Adipocyte (in vitro differentiated cells): Measurements from ENCODE around the gene POU5F1.

ENCODE experiments used
- DNase-seq: peaks from one replicate; pipeline ENCODE4 v3.0.0-alpha.2; 2015; ENCODE audit warnings: low read depth
- H3K27me3 ChIP-seq: replicated peaks from 2 replicates; pipeline ENCODE4 v1.7.0; 2013; ENCODE audit warnings: mild to moderate bottlenecking, low read length, moderate library complexity; ENCODE audit not compliant: control insufficient read depth, insufficient read depth
- H3K36me3 ChIP-seq: 2 replicates; pipeline ENCODE4 v1.7.0; 2013; ENCODE audit warnings: low read length, mild to moderate bottlenecking, moderate library complexity; ENCODE audit not compliant: control insufficient read depth, insufficient read depth, severe bottlenecking
- H3K4me1 ChIP-seq: 2 replicates; pipeline ENCODE4 v1.7.0; 2013; ENCODE audit warnings: mild to moderate bottlenecking, low read length, moderate library complexity; ENCODE audit not compliant: control insufficient read depth, insufficient read depth
- H3K4me3 ChIP-seq: 2 replicates; pipeline ENCODE4 v1.7.0; 2013; ENCODE audit warnings: mild to moderate bottlenecking, low read length, moderate library complexity
- H3K9ac ChIP-seq: 2 replicates; pipeline ENCODE4 v1.7.0; 2013; ENCODE audit warnings: mild to moderate bottlenecking, low read length, moderate library complexity
- H3K9me3 ChIP-seq: 2 replicates; pipeline ENCODE4 v1.7.0; 2013; ENCODE audit warnings: mild to moderate bottlenecking, low read length, moderate library complexity; ENCODE audit not compliant: control insufficient read depth

POU5F1 gene

GRCh38 chr6:31163922-31164321 lies 6.6 kb downstream of the POU5F1 start:
- Histone ChIP-seq H3K27me3 (no peaks in the 10 kb centered on the region), H3K4me3 (no peak overlapping the region), H3K9me3 (no peaks in the 10 kb centered on the region), H3K4me1 (peaks cover 3% of the 10 kb centered on the region), H3K36me3 (no peaks in the 10 kb centered on the region), H3K9ac (no peak overlapping the region)
- no peak for DNase-seq

GRCh38 chr6:31162463-31163165 lies 7.9 kb downstream of the POU5F1 start:
- H3K4me3 ChIP-seq = no peak overlapping the region
- H3K27me3 ChIP-seq = no peaks in the 10 kb centered on the region
- no peak overlapping the region for H3K9ac ChIP-seq
- peaks cover 6% of the 10 kb centered on the region for H3K4me1 ChIP-seq
- DNase-seq = no peak
- no peaks in the 10 kb centered on the region for H3K36me3 ChIP-seq
- no peaks in the 10 kb centered on the region for H3K9me3 ChIP-seq

GRCh38 chr6:31161216-31162126 lies 9.0 kb downstream of the POU5F1 start:
- no peaks in the 10 kb centered on the region for H3K27me3 ChIP-seq
- no peak for DNase-seq

GRCh38 chr6:31158863-31159855 lies 11.3 kb downstream of the POU5F1 start:
- H3K4me1 ChIP-seq = peaks cover 12% of the 10 kb centered on the region
- peak; percentile 20 for DNase-seq
- H3K36me3 ChIP-seq = no peaks in the 10 kb centered on the region
- no peaks in the 10 kb centered on the region for H3K27me3 ChIP-seq
- no peaks in the 10 kb centered on the region for H3K9me3 ChIP-seq
- H3K9ac ChIP-seq = peak overlapping the region; percentile 80
- H3K4me3 ChIP-seq = peak overlapping the region; percentile 89

More at GRCh38 chr6:31161216-31162126, 9.0 kb downstream of the POU5F1 start:
- H3K36me3 ChIP-seq = no peaks in the 10 kb centered on the region
- no peak overlapping the region for H3K4me3 ChIP-seq
- no peaks in the 10 kb centered on the region for H3K9me3 ChIP-seq
- H3K4me1 ChIP-seq = peaks cover 12% of the 10 kb centered on the region
- no peak overlapping the region for H3K9ac ChIP-seq

GRCh38 chr6:31158140-31158862 lies 12.2 kb downstream of the POU5F1 start, which contains the start of gene TCF19:
Gene TCF19 (plus strand): TSS chr6:31158589. CDS start chr6:31159470, 881 bp downstream.
- Histone ChIP-seq H3K27me3 (no peaks in the 10 kb centered on the region), H3K4me3 (peak within 1 kb of the TSS; percentile 89), H3K9ac (peak within 1 kb of the TSS; percentile 89), H3K9me3 (no peaks in the 10 kb centered on the region), H3K4me1 (peaks cover 12% of the 10 kb centered on the region), H3K36me3 (no peaks in the 10 kb centered on the region)
- DNase-seq = peak; percentile 100

- H3K4me1 ChIP-seq = peaks cover 12% of the 10 kb centered on the region
- H3K27me3 ChIP-seq = no peaks in the 10 kb centered on the region
- no peaks in the 10 kb centered on the region for H3K9me3 ChIP-seq
- DNase-seq = peak; percentile 25
- peak within 1 kb of the TSS; percentile 89 for H3K9ac ChIP-seq
- H3K4me3 ChIP-seq = peak within 1 kb of the TSS; percentile 89
- no peaks in the 10 kb centered on the region for H3K36me3 ChIP-seq
Measured at GRCh38 chr6:31157513-31158139, 12.9 kb downstream of the POU5F1 start, which contains the start of gene CCHCR1. Gene CCHCR1 (minus strand): TSS chr6:31157802. CDS start chr6:31157600, 202 bp downstream.

GRCh38 chr6:31156641-31157040 lies 13.8 kb downstream of the POU5F1 start:
- no peak overlapping the region for H3K4me3 ChIP-seq
- peaks cover 12% of the 10 kb centered on the region for H3K4me1 ChIP-seq
- DNase-seq = no peak

GRCh38 chr6:31154436-31154835 lies 16.0 kb downstream of the POU5F1 start:
- Histone ChIP-seq H3K4me3 (no peak overlapping the region), H3K9me3 (no peaks in the 10 kb centered on the region), H3K27me3 (no peaks in the 10 kb centered on the region), H3K9ac (no peak overlapping the region), H3K4me1 (peaks cover 12% of the 10 kb centered on the region), H3K36me3 (peaks cover 6% of the 10 kb centered on the region)
- DNase-seq = no peak

More at GRCh38 chr6:31156641-31157040, 13.8 kb downstream of the POU5F1 start:
- no peaks in the 10 kb centered on the region for H3K9me3 ChIP-seq
- no peaks in the 10 kb centered on the region for H3K36me3 ChIP-seq
- H3K9ac ChIP-seq = no peak overlapping the region
- H3K27me3 ChIP-seq = no peaks in the 10 kb centered on the region

- H3K36me3 ChIP-seq = peaks cover 6% of the 10 kb centered on the region
- no peak overlapping the region for H3K4me3 ChIP-seq
- H3K9ac ChIP-seq = no peak overlapping the region
- H3K9me3 ChIP-seq = no peaks in the 10 kb centered on the region
- no peaks in the 10 kb centered on the region for H3K27me3 ChIP-seq
- no peak for DNase-seq
- peaks cover 6% of the 10 kb centered on the region for H3K4me1 ChIP-seq
Measured at GRCh38 chr6:31152781-31153180, 17.7 kb downstream of the POU5F1 start.
